PC-9 (cell line): ENCODE results near the gene FAM193A. TPM values are rescaled to one million over a fixed set of nuclear protein-coding genes. Genes with fewer than 3 reads are reported as not detected.
A peak's percentile ranks its signal among the peaks of the same experiment; 100 is the strongest.

ENCODE experiments used
- BruUV-seq: library from RNA; stranded (reverse); fragments of 400-500 nt; replicated peaks from 2 replicates; lab custom pipeline; 2021; lab: Mats Ljungman, UMichigan
- CTCF ChIA-PET: fragments of 300-600 bp; sonication (Branson Sonifier 250); formaldehyde crosslinking; loops from one replicate; lab custom pipeline; 2022; ENCODE audit warnings: antibody characterized with exemption; lab: Charles Lee
- POLR2A ChIA-PET: fragments of 300-600 bp; sonication (Branson Sonifier 250); formaldehyde crosslinking; loops from one replicate; lab custom pipeline; 2022; ENCODE audit warnings: antibody characterized with exemption; ENCODE audit not compliant: unreplicated experiment; lab: Charles Lee
- DNase-seq, 2 experiments: peaks; one replicate each; pipeline versions ENCODE4 v3.0.0 to v3.0.0-alpha.2; 2015 to 2022; ENCODE audit warnings: mixed read lengths in 1 of 2
- H2AFZ ChIP-seq: fragments of 200-600 bp; sonication (generic); 2 replicates; pipeline ENCODE4 v1.8.1; 2017; ENCODE audit warnings: antibody characterized with exemption
- H3F3A ChIP-seq: fragments of 200-600 bp; sonication (generic); 2 replicates; pipeline ENCODE4 v1.8.1; 2017; ENCODE audit warnings: antibody characterized with exemption, mild to moderate bottlenecking, low read depth; ENCODE audit not compliant: insufficient read depth
- H3K27ac ChIP-seq: fragments of 200-600 bp; sonication (generic); 2 replicates; pipeline ENCODE4 v1.6.1; 2016; ENCODE audit warnings: mixed run types
- H3K27me3 ChIP-seq: fragments of 200-600 bp; sonication (generic); 2 replicates; pipeline ENCODE4 v1.6.1; 2016; ENCODE audit warnings: low read depth, mixed run types; ENCODE audit not compliant: insufficient read depth
- H3K36me3 ChIP-seq: fragments of 200-600 bp; sonication (generic); 2 replicates; pipeline ENCODE4 v1.6.1; 2016; ENCODE audit warnings: low read depth, mixed run types
- H3K4me1 ChIP-seq: fragments of 200-600 bp; sonication (generic); replicated peaks from 2 replicates; pipeline ENCODE4 v1.6.1; 2016; ENCODE audit warnings: mixed run types; ENCODE audit not compliant: insufficient read depth
- H3K4me2 ChIP-seq: fragments of 200-600 bp; sonication (generic); 2 replicates; pipeline ENCODE4 v1.6.1; 2017; ENCODE audit warnings: mixed run types
- H3K4me3 ChIP-seq: fragments of 200-600 bp; sonication (generic); 2 replicates; pipeline ENCODE4 v1.6.1; 2016; ENCODE audit warnings: mixed run types
- H3K79me2 ChIP-seq: fragments of 200-600 bp; sonication (generic); 2 replicates; pipeline ENCODE4 v1.6.1; 2017; ENCODE audit warnings: low read depth, mixed run types
- H3K9me2 ChIP-seq: fragments of 200-600 bp; sonication (generic); 2 replicates; pipeline ENCODE4 v1.8.1; 2017; ENCODE audit warnings: mild to moderate bottlenecking; ENCODE audit not compliant: insufficient read depth
- H3K9me3 ChIP-seq: fragments of 200-600 bp; sonication (generic); 2 replicates; pipeline ENCODE4 v1.8.1; 2016; ENCODE audit warnings: low read depth; ENCODE audit not compliant: insufficient read depth
- H4K20me1 ChIP-seq: fragments of 200-600 bp; sonication (generic); 2 replicates; pipeline ENCODE4 v1.8.1; 2017; ENCODE audit not compliant: insufficient read depth
- EZH2 ChIP-seq: fragments of 200-600 bp; sonication (generic); IDR thresholded peaks from 2 replicates; pipeline ENCODE4 v1.8.0; 2017; ENCODE audit warnings: antibody characterized with exemption, low read depth
- intact Hi-C: fragments of 100-400 bp; cut with micrococcal nuclease; formaldehyde crosslinking; loops from one replicate; pipeline ENCODE4 v1.10.0; 2022; ENCODE audit not compliant: unreplicated experiment
- total RNA-seq: library from RNA; stranded (reverse); gene quantifications from 2 replicates; pipeline ENCODE4 v1.2.3, GENCODE V29; 2021
- TF ChIP-seq, protein P1 (sequence below): fragments of 200-600 bp; sonication (generic); conservative IDR thresholded peaks from 2 replicates; pipeline ENCODE4 v1.6.1; 2017; ENCODE audit warnings: mixed run types, antibody characterized with exemption, mild to moderate bottlenecking, moderate library complexity

FAM193A gene
- total RNA-seq, 1 experiment from 2014 or later, result 23.4 TPM

DNA sequence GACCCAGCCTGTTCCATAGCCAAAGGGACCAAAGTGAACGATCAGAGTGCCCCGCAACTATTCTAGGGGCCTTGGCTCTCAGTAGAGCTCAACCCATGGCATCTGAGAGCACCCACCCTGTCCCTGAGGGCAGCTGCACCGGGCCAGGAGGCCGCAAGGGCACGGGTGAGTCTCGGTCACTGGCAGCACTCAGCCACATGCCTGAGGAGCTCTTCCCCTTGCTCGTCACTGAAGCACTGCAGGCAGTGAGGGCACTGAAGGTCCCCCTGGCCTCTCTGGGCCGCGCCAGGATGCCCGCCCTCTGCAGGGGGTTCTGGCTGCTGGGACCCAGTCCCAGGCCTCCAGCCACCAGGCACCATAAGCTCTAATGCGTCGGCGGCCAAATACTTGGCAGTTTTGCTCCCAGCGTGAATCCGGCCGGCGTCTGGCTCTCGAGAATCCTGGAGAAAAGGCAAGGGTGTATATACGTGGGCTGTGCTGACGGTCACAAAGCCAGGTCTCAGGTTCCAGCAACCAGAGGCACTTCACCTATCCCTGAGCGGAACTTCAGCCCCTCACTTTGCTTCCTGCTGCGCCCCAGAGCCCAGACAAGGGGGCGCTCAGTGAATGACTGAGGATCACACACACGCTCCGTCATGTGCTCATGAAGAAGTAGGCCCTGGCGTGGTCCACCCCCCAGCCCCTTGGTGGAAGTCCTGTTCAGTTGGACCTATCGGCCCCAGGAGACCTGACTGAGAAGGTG is 205.8 kb downstream of the FAM193A start:
- no peak overlapping the region for H3K27ac ChIP-seq
- H3F3A ChIP-seq, result peaks cover 8% of the 10 kb centered on the region; the same call in 1 of the 2 replicates
- H3K4me1 ChIP-seq, result peaks cover 15% of the 10 kb centered on the region
- intact Hi-C loops, result no loop called here
- no TSS peak for BruUV-seq
- ChIA-PET CTCF (no interaction called here), POLR2A (no interaction called here)
- no peaks in the 10 kb centered on the region for H3K79me2 ChIP-seq
- H3K4me3 ChIP-seq, result no peak overlapping the region
- H2AFZ ChIP-seq, result no peak overlapping the region
- no peaks in the 10 kb centered on the region for H4K20me1 ChIP-seq
- H3K9me2 ChIP-seq, result no peaks in the 10 kb centered on the region
- H3K36me3 ChIP-seq, result no peaks in the 10 kb centered on the region; the same call in 1 of the 2 replicates
- no peak overlapping the region for H3K4me2 ChIP-seq
- TF ChIP-seq EZH2, result no peak
- TF ChIP-seq, protein P1, sequence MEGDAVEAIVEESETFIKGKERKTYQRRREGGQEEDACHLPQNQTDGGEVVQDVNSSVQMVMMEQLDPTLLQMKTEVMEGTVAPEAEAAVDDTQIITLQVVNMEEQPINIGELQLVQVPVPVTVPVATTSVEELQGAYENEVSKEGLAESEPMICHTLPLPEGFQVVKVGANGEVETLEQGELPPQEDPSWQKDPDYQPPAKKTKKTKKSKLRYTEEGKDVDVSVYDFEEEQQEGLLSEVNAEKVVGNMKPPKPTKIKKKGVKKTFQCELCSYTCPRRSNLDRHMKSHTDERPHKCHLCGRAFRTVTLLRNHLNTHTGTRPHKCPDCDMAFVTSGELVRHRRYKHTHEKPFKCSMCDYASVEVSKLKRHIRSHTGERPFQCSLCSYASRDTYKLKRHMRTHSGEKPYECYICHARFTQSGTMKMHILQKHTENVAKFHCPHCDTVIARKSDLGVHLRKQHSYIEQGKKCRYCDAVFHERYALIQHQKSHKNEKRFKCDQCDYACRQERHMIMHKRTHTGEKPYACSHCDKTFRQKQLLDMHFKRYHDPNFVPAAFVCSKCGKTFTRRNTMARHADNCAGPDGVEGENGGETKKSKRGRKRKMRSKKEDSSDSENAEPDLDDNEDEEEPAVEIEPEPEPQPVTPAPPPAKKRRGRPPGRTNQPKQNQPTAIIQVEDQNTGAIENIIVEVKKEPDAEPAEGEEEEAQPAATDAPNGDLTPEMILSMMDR, result no peak
- H3K27me3 ChIP-seq, result no peaks in the 10 kb centered on the region
- DNase-seq, result no peak
- H3K9me3 ChIP-seq, result no peaks in the 10 kb centered on the region

DNA sequence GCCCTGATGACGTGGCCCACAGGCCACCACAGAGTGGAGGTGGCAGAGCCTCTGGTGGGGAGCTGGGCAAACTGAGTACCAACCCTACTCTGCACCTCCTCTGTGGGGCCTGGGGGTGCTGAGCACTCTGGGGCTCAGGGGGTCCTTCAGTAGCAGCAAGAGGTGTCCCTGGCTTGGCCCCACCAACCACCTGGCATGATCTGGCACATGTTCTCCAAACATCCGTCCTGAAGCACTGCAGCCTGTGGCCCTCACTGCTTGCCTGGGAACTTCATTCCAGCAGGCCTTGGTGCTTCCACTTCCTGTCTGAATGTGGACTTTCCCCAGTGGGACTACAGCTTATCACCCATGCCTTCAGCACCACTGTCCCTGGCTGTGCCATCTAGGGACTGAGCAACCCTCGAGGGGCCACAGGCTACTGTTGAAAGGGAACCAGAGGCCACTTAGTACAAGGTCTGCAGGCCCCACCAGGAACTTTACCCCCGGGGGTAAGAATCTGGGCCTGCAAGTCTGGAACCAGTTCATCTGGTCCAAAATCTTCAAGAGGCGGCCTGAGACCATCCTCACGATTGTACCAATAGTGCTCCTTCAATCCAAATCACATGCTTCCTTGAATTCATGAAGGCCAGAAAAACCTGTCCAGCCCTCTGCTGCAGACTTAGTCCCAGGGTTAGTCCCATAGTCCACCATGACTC is 206.5 kb downstream of the FAM193A start:
- no peak overlapping the region for H3K4me2 ChIP-seq
- ChIA-PET POLR2A (no interaction called here), CTCF (no interaction called here)
- H3K27ac ChIP-seq, result no peak overlapping the region
- no peaks in the 10 kb centered on the region for H3K9me3 ChIP-seq
- no peaks in the 10 kb centered on the region for H4K20me1 ChIP-seq
- peaks cover 8% of the 10 kb centered on the region; the same call in 1 of the 2 replicates for H3F3A ChIP-seq
- TF ChIP-seq EZH2, result no peak
- TF ChIP-seq, protein P1, result no peak
- no peaks in the 10 kb centered on the region for H3K27me3 ChIP-seq
- no TSS peak for BruUV-seq
- no peak overlapping the region for H3K4me3 ChIP-seq
- no peaks in the 10 kb centered on the region; the same call in 1 of the 2 replicates for H3K36me3 ChIP-seq
- peak in 1 of 2 experiments; percentile 39 for DNase-seq
- H3K79me2 ChIP-seq, result no peaks in the 10 kb centered on the region
- H3K4me1 ChIP-seq, result peaks cover 15% of the 10 kb centered on the region
- H2AFZ ChIP-seq, result no peak overlapping the region
- intact Hi-C loops, result no loop called here
- H3K9me2 ChIP-seq, result no peaks in the 10 kb centered on the region

DNA sequence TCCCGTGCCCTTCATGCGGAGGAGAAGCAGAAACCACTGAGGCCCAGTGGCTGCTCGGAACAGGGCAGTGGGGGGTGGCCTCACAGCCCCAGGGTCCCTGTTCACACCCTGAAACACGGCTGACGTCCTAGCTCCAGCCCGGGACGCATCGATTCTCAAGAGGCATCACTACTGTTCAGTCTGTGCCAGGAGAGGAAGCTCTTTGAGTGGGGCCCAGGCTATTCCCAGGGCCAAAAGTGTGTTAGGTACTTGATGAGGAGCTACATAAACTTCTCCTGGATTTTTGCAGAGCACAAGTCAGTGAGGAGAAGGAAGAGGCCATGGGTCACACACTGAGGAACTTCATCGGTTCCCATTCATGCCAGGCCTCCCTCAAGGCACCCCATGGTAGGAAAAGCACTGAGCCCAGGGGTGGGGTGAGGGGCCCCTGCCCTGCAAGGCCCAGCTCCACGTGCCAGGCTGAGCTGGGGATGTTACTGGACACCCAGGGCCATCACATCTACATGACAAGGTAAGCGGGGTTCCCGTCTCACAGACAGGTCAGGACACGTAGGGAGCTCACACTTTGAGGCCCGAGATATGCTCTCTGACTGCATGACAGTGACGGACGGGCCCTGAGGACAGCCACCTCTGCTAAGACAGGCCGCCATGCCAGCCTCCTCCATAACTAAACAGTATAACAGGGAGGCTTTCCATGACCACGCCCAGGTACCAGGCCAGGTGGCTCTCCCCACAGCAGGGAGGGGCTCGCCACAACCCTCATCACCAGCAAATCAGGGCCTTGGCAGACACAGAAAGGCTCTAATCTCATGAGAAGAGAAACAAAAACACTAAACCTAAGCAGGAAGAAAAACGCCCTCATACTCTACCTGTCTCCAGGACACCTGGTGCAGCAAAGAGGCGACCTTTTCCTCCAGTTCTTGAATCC is 207.3 kb downstream of the FAM193A start:
- CTCF ChIA-PET, result no interaction called here
- no peak overlapping the region for H3K27ac ChIP-seq
- peaks cover 8% of the 10 kb centered on the region; the same call in 1 of the 2 replicates for H3F3A ChIP-seq
- no peak overlapping the region for H3K4me2 ChIP-seq
- H3K79me2 ChIP-seq, result no peaks in the 10 kb centered on the region
- no peak overlapping the region for H2AFZ ChIP-seq
- H3K4me3 ChIP-seq, result no peak overlapping the region
- H3K36me3 ChIP-seq, result no peaks in the 10 kb centered on the region; the same call in 1 of the 2 replicates
- POLR2A ChIA-PET, result no interaction called here
- no TSS peak for BruUV-seq
- intact Hi-C loops, result no loop called here
- H3K27me3 ChIP-seq, result no peaks in the 10 kb centered on the region
- H3K9me2 ChIP-seq, result no peaks in the 10 kb centered on the region
- TF ChIP-seq, protein P1, result no peak
- TF ChIP-seq EZH2, result no peak
- H4K20me1 ChIP-seq, result no peaks in the 10 kb centered on the region
- peaks cover 15% of the 10 kb centered on the region for H3K4me1 ChIP-seq
- H3K9me3 ChIP-seq, result no peaks in the 10 kb centered on the region
- DNase-seq, result no peak
